Epithelial cell of proximal tubule (primary cell): ENCODE results near the gene ACAA1. TPM values are rescaled to one million over a fixed set of nuclear protein-coding genes. Genes with fewer than 3 reads are reported as not detected.

ENCODE experiments used
- DNase-seq: peaks from one replicate; pipeline ENCODE4 v3.0.0-alpha.2; 2011; ENCODE audit warnings: low read depth
- H3K4me3 ChIP-seq: 2 replicates; pipeline ENCODE4 v1.5.1; 2011; ENCODE audit warnings: low read depth, mild to moderate bottlenecking, low read length
- CTCF ChIP-seq: conservative IDR thresholded peaks from 2 replicates; pipeline ENCODE4 v1.5.1; 2012; ENCODE audit warnings: low read depth, mild to moderate bottlenecking, low read length
- total RNA-seq: library from RNA; depleted of rRNA; stranded (reverse); fragments of >200 nt; gene quantifications from 2 replicates; pipeline ENCODE4 v1.2.3, GENCODE V29; 2015

ACAA1 gene
- total RNA-seq, 1 donor from 2014 or later = 37.8 TPM

GRCh38 chr3:38148311-38148882, 11.5 kb upstream of the ACAA1 start:
- no peak overlapping the region for H3K4me3 ChIP-seq
- no peak for DNase-seq
- TF ChIP-seq CTCF = no peak

GRCh38 chr3:38147421-38147820, 10.5 kb upstream of the ACAA1 start:
- TF ChIP-seq CTCF = no peak
- no peak for DNase-seq
- no peak overlapping the region for H3K4me3 ChIP-seq

GRCh38 chr3:38146504-38146903, 9.6 kb upstream of the ACAA1 start:
- no peak for TF ChIP-seq CTCF
- H3K4me3 ChIP-seq = no peak overlapping the region
- DNase-seq = no peak

- H3K4me3 ChIP-seq = no peak overlapping the region
- no peak for TF ChIP-seq CTCF
- no peak for DNase-seq
These were observed 6.6 kb upstream of the ACAA1 start for GRCh38 chr3:38143511-38143910.

DNA sequence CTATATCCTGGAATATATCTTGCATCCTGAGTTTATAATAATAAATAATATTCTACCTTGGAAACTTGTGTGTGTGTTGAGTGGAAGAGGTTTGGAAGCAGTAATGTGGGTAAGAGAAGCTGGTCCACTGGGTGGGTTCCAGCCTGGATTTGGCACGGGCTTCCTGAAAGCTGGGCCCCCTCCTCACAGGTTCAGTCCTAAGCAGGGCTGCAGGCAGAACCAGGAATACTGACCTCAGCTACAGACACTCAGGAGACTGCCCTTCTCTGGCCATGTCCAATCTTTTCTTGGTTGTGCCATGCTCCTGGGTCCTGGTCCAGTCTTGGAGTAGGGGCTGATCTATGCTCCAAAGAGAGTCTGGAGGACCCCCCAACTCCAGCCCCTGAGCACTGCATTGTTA, 6.0 kb upstream of the ACAA1 start:
- TF ChIP-seq CTCF = no peak
- DNase-seq = no peak
- H3K4me3 ChIP-seq = no peak overlapping the region

- no peak for DNase-seq
- no peak for TF ChIP-seq CTCF
- no peak overlapping the region for H3K4me3 ChIP-seq
These were observed 5.0 kb upstream of the ACAA1 start for GRCh38 chr3:38141952-38142273.

DNA sequence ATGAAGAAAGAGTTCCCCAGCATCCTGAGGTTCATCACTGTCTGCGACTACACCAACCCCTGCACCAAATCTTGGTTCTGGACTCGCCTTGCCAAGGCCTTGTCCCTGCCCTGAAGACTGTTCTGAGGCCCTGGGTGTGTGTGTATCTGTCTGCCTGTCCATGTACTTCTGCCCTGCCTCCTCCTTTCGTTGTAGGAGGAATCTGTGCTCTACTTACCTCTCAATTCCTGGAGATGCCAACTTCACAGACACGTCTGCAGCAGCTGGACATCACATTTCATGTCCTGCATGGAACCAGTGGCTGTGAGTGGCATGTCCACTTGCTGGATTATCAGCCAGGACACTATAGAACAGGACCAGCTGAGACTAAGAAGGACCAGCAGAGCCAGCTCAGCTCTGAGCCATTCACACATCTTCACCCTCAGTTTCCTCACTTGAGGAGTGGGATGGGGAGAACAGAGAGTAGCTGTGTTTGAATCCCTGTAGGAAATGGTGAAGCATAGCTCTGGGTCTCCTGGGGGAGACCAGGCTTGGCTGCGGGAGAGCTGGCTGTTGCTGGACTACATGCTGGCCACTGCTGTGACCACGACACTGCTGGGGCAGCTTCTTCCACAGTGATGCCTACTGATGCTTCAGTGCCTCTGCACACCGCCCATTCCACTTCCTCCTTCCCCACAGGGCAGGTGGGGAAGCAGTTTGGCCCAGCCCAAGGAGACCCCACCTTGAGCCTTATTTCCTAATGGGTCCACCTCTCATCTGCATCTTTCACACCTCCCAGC, 4.4 kb upstream of the ACAA1 start:
- H3K4me3 ChIP-seq = no peak overlapping the region
- TF ChIP-seq CTCF = no peak

More for the DNA sequence above, 4.4 kb upstream of the ACAA1 start:
- DNase-seq = no peak
